Stimulated activated CD4-positive, alpha-beta T cell treated with anti-CD3 and anti-CD28 coated beads, Interleukin-15, amount 100 ng/mL, for 48 hours (primary cell): ENCODE measurements around the gene ASAP3.

Source experiments
- DNase-seq, 2 donors: peaks; one replicate each; pipeline ENCODE4 v3.0.0-alpha.2; 2020; ENCODE audit warnings: low read depth in 2 of 2

Gene ASAP3

GRCh38 chr1:23423415-23424292 is 60.3 kb downstream of the ASAP3 start:
- no peak for DNase-seq

GRCh38 chr1:23422941-23423340 is 61.0 kb downstream of the ASAP3 start:
- DNase-seq = no peak

GRCh38 chr1:23422241-23422877 is 61.6 kb downstream of the ASAP3 start:
- no peak for DNase-seq

- no peak for DNase-seq
These were observed 62.2 kb downstream of the ASAP3 start for GRCh38 chr1:23421753-23422240.

- DNase-seq = no peak
These were observed 62.6 kb downstream of the ASAP3 start for GRCh38 chr1:23421343-23421742.

- no peak for DNase-seq
These were observed 63.2 kb downstream of the ASAP3 start for GRCh38 chr1:23420778-23421177.

GRCh38 chr1:23419180-23419579 is 64.8 kb downstream of the ASAP3 start:
- DNase-seq = no peak

- DNase-seq = no peak
These were observed 66.4 kb downstream of the ASAP3 start for GRCh38 chr1:23417570-23417969.

GRCh38 chr1:23416964-23417363 is 67.0 kb downstream of the ASAP3 start:
- DNase-seq = no peak

- no peak for DNase-seq
These were observed 75.1 kb downstream of the ASAP3 start for GRCh38 chr1:23408797-23409290.

- DNase-seq = no peak
These were observed 76.9 kb downstream of the ASAP3 start for GRCh38 chr1:23407016-23407630.

GRCh38 chr1:23405946-23406345 is 78.0 kb downstream of the ASAP3 start:
- no peak for DNase-seq

GRCh38 chr1:23403735-23404486 is 80.1 kb downstream of the ASAP3 start:
- peak; percentile 74 to 81 for DNase-seq

GRCh38 chr1:23403355-23403734 is 80.6 kb downstream of the ASAP3 start:
- DNase-seq = no peak

- no peak for DNase-seq
These were observed 81.0 kb downstream of the ASAP3 start for GRCh38 chr1:23403038-23403336.

- no peak for DNase-seq
These were observed 81.5 kb downstream of the ASAP3 start for GRCh38 chr1:23402286-23403037.

GRCh38 chr1:23401313-23401712 is 82.7 kb downstream of the ASAP3 start:
- no peak for DNase-seq

GRCh38 chr1:23400324-23401114 is 83.5 kb downstream of the ASAP3 start:
- no peak for DNase-seq

GRCh38 chr1:23399229-23399628 is 84.8 kb downstream of the ASAP3 start:
- DNase-seq = no peak

- no peak for DNase-seq
These were observed 86.1 kb downstream of the ASAP3 start for GRCh38 chr1:23397908-23398307.
